ENCODE results near the gene CDH15. TPM values are rescaled to one million over a fixed set of nuclear protein-coding genes. Genes with fewer than 3 reads are reported as not detected.
A peak's percentile ranks its signal among the peaks of the same experiment; 100 is the strongest.

CDH15 gene
- total RNA-seq, 2 donors from 2014 or later = 0.12 TPM; not detected in 1

GRCh38 chr16:89155184-89155679 is 16.3 kb upstream of the CDH15 start:
- H3K4me1 Mint-ChIP-seq = peaks cover 3% of the 10 kb centered on the region
- no peaks in the 10 kb centered on the region for H3K27me3 Mint-ChIP-seq
- H3K4me3 Mint-ChIP-seq = no peak overlapping the region
- no peaks in the 10 kb centered on the region for H3K36me3 Mint-ChIP-seq (ENCODE audit: low read depth)
- H3K27ac Mint-ChIP-seq = peak overlapping the region; percentile 11
- ATAC-seq (no peak), DNase-seq (no peak)
- no peaks in the 10 kb centered on the region for H3K9me3 ChIP-seq (ENCODE audit: control insufficient read depth, low read length, poor library complexity, severe bottlenecking)

- Mint-ChIP-seq H3K27me3 (no peaks in the 10 kb centered on the region), H3K36me3 (ENCODE audit: low read depth) (no peaks in the 10 kb centered on the region), H3K4me3 (no peak overlapping the region), H3K27ac (peak overlapping the region; percentile 66), H3K4me1 (no peaks in the 10 kb centered on the region)
- ATAC-seq (no peak), DNase-seq (no peak)
- no peaks in the 10 kb centered on the region for H3K9me3 ChIP-seq (ENCODE audit: control insufficient read depth, low read length, poor library complexity, severe bottlenecking)
These were observed 15.5 kb upstream of the CDH15 start for GRCh38 chr16:89155851-89156739.

GRCh38 chr16:89156740-89157645 is 14.6 kb upstream of the CDH15 start:
- Mint-ChIP-seq H3K36me3 (ENCODE audit: low read depth) (no peaks in the 10 kb centered on the region), H3K4me1 (no peaks in the 10 kb centered on the region), H3K4me3 (no peak overlapping the region), H3K27me3 (no peaks in the 10 kb centered on the region), H3K27ac (peak overlapping the region; percentile 66)
- ATAC-seq = no peak
- no peaks in the 10 kb centered on the region for H3K9me3 ChIP-seq (ENCODE audit: control insufficient read depth, low read length, poor library complexity, severe bottlenecking)
- no peak for DNase-seq

GRCh38 chr16:89157778-89158177 is 13.8 kb upstream of the CDH15 start:
- H3K9me3 ChIP-seq (ENCODE audit: control insufficient read depth, low read length, poor library complexity, severe bottlenecking) = no peaks in the 10 kb centered on the region
- Mint-ChIP-seq H3K27me3 (no peaks in the 10 kb centered on the region), H3K4me1 (no peaks in the 10 kb centered on the region), H3K36me3 (ENCODE audit: low read depth) (no peaks in the 10 kb centered on the region), H3K4me3 (no peak overlapping the region), H3K27ac (no peak overlapping the region)
- ATAC-seq = no peak
- no peak for DNase-seq

GRCh38 chr16:89159066-89159849 is 12.3 kb upstream of the CDH15 start:
- H3K9me3 ChIP-seq (ENCODE audit: control insufficient read depth, low read length, poor library complexity, severe bottlenecking) = no peaks in the 10 kb centered on the region
- H3K36me3 Mint-ChIP-seq (ENCODE audit: low read depth) = no peaks in the 10 kb centered on the region
- H3K4me3 Mint-ChIP-seq = no peak overlapping the region
- no peak for DNase-seq
- no peaks in the 10 kb centered on the region for H3K4me1 Mint-ChIP-seq
- no peak overlapping the region for H3K27ac Mint-ChIP-seq
- no peak for ATAC-seq
- no peaks in the 10 kb centered on the region for H3K27me3 Mint-ChIP-seq

- ATAC-seq (no peak), DNase-seq (no peak)
- no peaks in the 10 kb centered on the region for H3K27me3 Mint-ChIP-seq
- H3K36me3 Mint-ChIP-seq (ENCODE audit: low read depth) = no peaks in the 10 kb centered on the region
- no peaks in the 10 kb centered on the region for H3K9me3 ChIP-seq (ENCODE audit: control insufficient read depth, low read length, poor library complexity, severe bottlenecking)
- no peaks in the 10 kb centered on the region for H3K4me1 Mint-ChIP-seq
- no peak overlapping the region for H3K4me3 Mint-ChIP-seq
- no peak overlapping the region for H3K27ac Mint-ChIP-seq
These were observed 11.6 kb upstream of the CDH15 start for GRCh38 chr16:89159850-89160354.

- H3K4me1 Mint-ChIP-seq = no peaks in the 10 kb centered on the region
- no peak overlapping the region for H3K4me3 Mint-ChIP-seq
- H3K27me3 Mint-ChIP-seq = no peaks in the 10 kb centered on the region
- H3K36me3 Mint-ChIP-seq (ENCODE audit: low read depth) = no peaks in the 10 kb centered on the region
- no peaks in the 10 kb centered on the region for H3K9me3 ChIP-seq (ENCODE audit: control insufficient read depth, low read length, poor library complexity, severe bottlenecking)
- DNase-seq (no peak), ATAC-seq (no peak)
- no peak overlapping the region for H3K27ac Mint-ChIP-seq
These were observed 10.4 kb upstream of the CDH15 start for GRCh38 chr16:89160977-89161701.

- peak overlapping the region; percentile 47 for H3K27ac Mint-ChIP-seq
- peaks cover 2% of the 10 kb centered on the region for H3K4me1 Mint-ChIP-seq
- H3K9me3 ChIP-seq (ENCODE audit: control insufficient read depth, low read length, poor library complexity, severe bottlenecking) = no peaks in the 10 kb centered on the region
- no peak overlapping the region for H3K4me3 Mint-ChIP-seq
- H3K27me3 Mint-ChIP-seq = no peaks in the 10 kb centered on the region
- no peak for ATAC-seq
- no peak for DNase-seq
- no peaks in the 10 kb centered on the region for H3K36me3 Mint-ChIP-seq (ENCODE audit: low read depth)
These were observed 9.5 kb upstream of the CDH15 start for GRCh38 chr16:89161763-89162713.

- DNase-seq (no peak), ATAC-seq (no peak)
- no peaks in the 10 kb centered on the region for H3K27me3 Mint-ChIP-seq
- no peak overlapping the region for H3K4me3 Mint-ChIP-seq
- H3K27ac Mint-ChIP-seq = no peak overlapping the region
- H3K9me3 ChIP-seq (ENCODE audit: control insufficient read depth, low read length, poor library complexity, severe bottlenecking) = no peaks in the 10 kb centered on the region
- no peaks in the 10 kb centered on the region for H3K36me3 Mint-ChIP-seq (ENCODE audit: low read depth)
- peaks cover 2% of the 10 kb centered on the region for H3K4me1 Mint-ChIP-seq
These were observed 8.3 kb upstream of the CDH15 start for GRCh38 chr16:89163297-89163696.

- Mint-ChIP-seq H3K27ac (no peak overlapping the region), H3K36me3 (ENCODE audit: low read depth) (no peaks in the 10 kb centered on the region), H3K27me3 (no peaks in the 10 kb centered on the region), H3K4me1 (peaks cover 2% of the 10 kb centered on the region), H3K4me3 (no peak overlapping the region)
- DNase-seq (no peak), ATAC-seq (no peak)
- no peaks in the 10 kb centered on the region for H3K9me3 ChIP-seq (ENCODE audit: control insufficient read depth, low read length, poor library complexity, severe bottlenecking)
These were observed 7.1 kb upstream of the CDH15 start for GRCh38 chr16:89164436-89164835.

- peaks cover 2% of the 10 kb centered on the region for H3K4me1 Mint-ChIP-seq
- no peak overlapping the region for H3K27ac Mint-ChIP-seq
- DNase-seq (no peak), ATAC-seq (no peak)
- no peaks in the 10 kb centered on the region for H3K9me3 ChIP-seq (ENCODE audit: control insufficient read depth, low read length, poor library complexity, severe bottlenecking)
- H3K36me3 Mint-ChIP-seq (ENCODE audit: low read depth) = no peaks in the 10 kb centered on the region
- H3K4me3 Mint-ChIP-seq = no peak overlapping the region
- H3K27me3 Mint-ChIP-seq = no peaks in the 10 kb centered on the region
These were observed 6.5 kb upstream of the CDH15 start for GRCh38 chr16:89164847-89165680.

All from T-helper 17 cell (primary cell).